ENCODE measurements around the gene EPC2. TPM values are rescaled to one million over a fixed set of nuclear protein-coding genes. Genes with fewer than 3 reads are reported as not detected.

EPC2 gene
- polyA plus RNA-seq, 3 donors: 1.4 to 19.2 (median 2.0) TPM

DNA sequence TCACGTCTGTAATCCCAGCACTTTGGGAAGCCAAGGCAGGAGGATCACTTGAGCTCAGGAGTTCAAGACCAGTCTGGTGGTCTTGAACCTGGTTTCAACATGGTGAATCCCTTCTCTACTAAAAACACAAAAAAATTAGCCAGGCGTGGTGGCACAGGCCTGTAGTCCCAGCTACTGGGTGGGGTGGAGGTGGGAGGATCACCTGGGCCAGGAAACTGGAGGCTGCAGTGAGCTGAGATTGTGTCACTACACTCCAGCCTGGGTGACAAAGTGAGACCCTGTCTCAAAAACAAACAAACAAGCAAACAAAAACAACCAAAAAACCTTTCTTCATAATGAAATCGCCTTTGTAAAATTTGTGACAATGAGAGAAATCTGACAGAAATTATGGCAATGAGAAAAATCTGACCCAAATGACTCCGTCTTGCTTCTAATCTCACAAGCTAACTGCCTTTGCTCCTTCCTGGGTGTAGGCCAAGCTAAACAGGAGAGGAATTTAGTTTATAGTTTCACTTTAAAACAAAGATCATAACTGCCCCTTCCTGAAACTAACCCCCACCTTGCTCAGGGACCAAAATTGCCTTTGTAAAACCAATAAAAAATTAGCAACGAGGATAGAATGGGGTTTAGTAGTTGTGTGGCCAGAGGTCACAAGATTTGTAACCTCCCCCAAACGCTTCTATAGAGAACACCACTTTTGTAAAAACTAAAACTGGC lies 169.8 kb downstream of the EPC2 start:
- Histone ChIP-seq H2AFZ (ENCODE audit: insufficient read depth, low read depth, low read length, poor library complexity, severe bottlenecking) (no peak overlapping the region), H3K9ac (ENCODE audit: insufficient read depth, low read length, poor library complexity, severe bottlenecking) (no peak overlapping the region), H3K27me3 (ENCODE audit: control insufficient read depth in 2 of 2, insufficient read depth in 2 of 2, low read length in 2 of 2) (peaks cover 4 to 11% of the 10 kb centered on the region in 2 donors), H3K4me1 (ENCODE audit: control insufficient read depth in 1 of 2, insufficient read depth in 2 of 2, low read length in 2 of 2) (no peaks in the 10 kb centered on the region), H3K27ac (ENCODE audit: low read depth in 1 of 2, low read length in 2 of 2) (no peak overlapping the region), H4K20me1 (ENCODE audit: insufficient read depth, low read length) (no peaks in the 10 kb centered on the region), H3K9me3 (replicated peaks in 1 of 2; ENCODE audit: control insufficient read depth in 1 of 2, insufficient read depth in 1 of 2, low read length in 2 of 2) (no peaks in the 10 kb centered on the region), H3K79me2 (ENCODE audit: insufficient read depth, low read length) (no peaks in the 10 kb centered on the region), H3K4me2 (replicated peaks; ENCODE audit: extremely low read depth, low read length, poor library complexity, severe bottlenecking) (no peak overlapping the region), H3K36me3 (replicated peaks in 1 of 2; ENCODE audit: control insufficient read depth in 1 of 2, insufficient read depth in 2 of 2, low read length in 2 of 2) (no peaks in the 10 kb centered on the region), H3K4me3 (replicated peaks in 1 of 3; ENCODE audit: low read depth in 2 of 3, low read length in 3 of 3) (no peak overlapping the region)
- DNase-seq: no peak
- no CpG with 5 or more reads among the region's 6 CpGs for WGBS (ENCODE audit: insufficient coverage)
- no peak overlapping the region for H3K27ac Mint-ChIP-seq
- peaks cover 15 to 19% (median 17%) of the 10 kb centered on the region in 3 donors for H3K27me3 Mint-ChIP-seq (ENCODE audit: low read depth in 3 of 3)
- H3K4me1 Mint-ChIP-seq: peaks cover 6% of the 10 kb centered on the region
- no peak for TF ChIP-seq CTCF (IDR thresholded peaks at IDR 0.05)
- H3K4me3 Mint-ChIP-seq: no peak overlapping the region
- no peaks in the 10 kb centered on the region for H3K36me3 Mint-ChIP-seq
- intact Hi-C loops (cut with micrococcal nuclease): no loop called here
- peaks cover 0 to 6% (median 0%) of the 10 kb centered on the region in 7 donors for H3K9me3 Mint-ChIP-seq

DNA sequence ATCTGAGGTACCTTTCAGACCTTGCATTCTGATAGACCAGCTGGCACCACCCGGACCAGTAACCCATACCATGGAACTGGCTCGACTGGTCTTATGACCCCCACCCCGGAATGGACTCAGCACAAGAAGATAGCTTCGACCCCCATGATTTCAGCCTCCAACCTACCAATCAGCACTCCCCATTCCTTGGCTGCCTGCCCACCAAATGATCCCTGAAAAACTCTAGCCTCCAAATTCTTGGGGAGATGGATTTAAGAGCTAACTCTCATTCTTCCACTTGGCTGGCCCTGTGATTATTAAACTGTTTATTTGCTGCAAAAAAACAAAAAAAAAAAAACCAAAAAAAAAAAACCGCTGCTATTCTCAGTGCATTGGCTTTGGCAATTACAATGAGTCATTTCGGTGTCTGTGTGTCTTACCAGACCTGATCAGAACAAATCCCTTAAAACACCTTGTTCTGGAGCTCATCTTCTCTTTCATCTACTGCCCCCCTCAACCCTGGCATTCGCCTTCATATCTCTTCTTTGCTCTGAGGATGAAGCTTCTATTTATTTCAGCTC lies 170.4 kb downstream of the EPC2 start:
- Mint-ChIP-seq H3K36me3 (no peaks in the 10 kb centered on the region), H3K4me3 (no peak overlapping the region), H3K9me3 (peaks cover 0 to 6% (median 0%) of the 10 kb centered on the region in 7 donors), H3K27me3 (ENCODE audit: low read depth in 3 of 3) (peaks cover 14 to 19% (median 17%) of the 10 kb centered on the region in 3 donors), H3K27ac (no peak overlapping the region), H3K4me1 (peaks cover 6% of the 10 kb centered on the region)
- H3K27me3 ChIP-seq (ENCODE audit: control insufficient read depth in 2 of 2, insufficient read depth in 2 of 2, low read length in 2 of 2): peaks cover 4 to 11% of the 10 kb centered on the region in 2 donors
- no peaks in the 10 kb centered on the region for H3K36me3 ChIP-seq (replicated peaks in 1 of 2; ENCODE audit: control insufficient read depth in 1 of 2, insufficient read depth in 2 of 2, low read length in 2 of 2)
- WGBS (ENCODE audit: insufficient coverage): 98% methylated on average over 5 of the region's 7 CpGs
- no peak overlapping the region for H2AFZ ChIP-seq (ENCODE audit: insufficient read depth, low read depth, low read length, poor library complexity, severe bottlenecking)
- H3K4me1 ChIP-seq (ENCODE audit: control insufficient read depth in 1 of 2, insufficient read depth in 2 of 2, low read length in 2 of 2): no peaks in the 10 kb centered on the region
- H3K9ac ChIP-seq (ENCODE audit: insufficient read depth, low read length, poor library complexity, severe bottlenecking): no peak overlapping the region
- TF ChIP-seq CTCF (IDR thresholded peaks at IDR 0.05): no peak
- DNase-seq: no peak
- no peaks in the 10 kb centered on the region for H4K20me1 ChIP-seq (ENCODE audit: insufficient read depth, low read length)
- no peak overlapping the region for H3K27ac ChIP-seq (ENCODE audit: low read depth in 1 of 2, low read length in 2 of 2)
- no peaks in the 10 kb centered on the region for H3K9me3 ChIP-seq (replicated peaks in 1 of 2; ENCODE audit: control insufficient read depth in 1 of 2, insufficient read depth in 1 of 2, low read length in 2 of 2)
- no peaks in the 10 kb centered on the region for H3K79me2 ChIP-seq (ENCODE audit: insufficient read depth, low read length)
- no peak overlapping the region for H3K4me2 ChIP-seq (replicated peaks; ENCODE audit: extremely low read depth, low read length, poor library complexity, severe bottlenecking)
- intact Hi-C loops (cut with micrococcal nuclease): no loop called here
- H3K4me3 ChIP-seq (replicated peaks in 1 of 3; ENCODE audit: low read depth in 2 of 3, low read length in 3 of 3): no peak overlapping the region
